Posterior cingulate gyrus (tissue), 11 donors: ENCODE results near the gene DUSP9.

Source experiments
- DNase-seq, 10 donors: peaks; one replicate each; pipeline versions ENCODE4 v3.0.0 to v3.0.0-alpha.2; 2020 to 2021; ENCODE audit warnings: mixed read lengths in 3 of 10
- intact Hi-C: fragments of 100-400 bp; cut with DNase I; formaldehyde crosslinking; loops from one replicate; pipeline ENCODE4 v1.15.1; 2023

Gene DUSP9

DNA sequence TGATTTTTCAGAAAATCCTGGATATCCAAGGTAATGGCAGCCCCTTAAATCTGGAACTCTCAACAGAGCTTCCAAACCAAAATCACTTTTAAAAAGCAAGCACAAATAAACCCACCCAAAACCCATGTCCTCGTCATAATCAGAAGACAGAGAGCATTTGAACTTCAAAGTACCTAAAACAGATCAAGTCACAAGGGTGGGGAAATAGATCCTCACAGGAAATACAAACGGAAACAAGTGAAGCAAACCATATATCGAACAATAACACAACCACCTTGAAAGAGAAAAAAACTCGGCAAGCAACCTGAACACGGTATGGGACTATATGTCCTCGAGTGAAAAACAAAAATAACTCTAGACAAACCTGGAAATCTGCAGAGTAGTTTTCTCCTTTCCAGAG lies 32.2 kb upstream of the DUSP9 start:
- intact Hi-C loops: loop anchor here (5.0 kb wide), 1 partner anchor 52 kb away; no protein-coding TSS in a partner anchor
- DNase-seq: no peak

GRCh38 chrX:153620576-153620975 lies 26.4 kb upstream of the DUSP9 start:
- peak in 1 of 10 donors; percentile 21 for DNase-seq
- intact Hi-C loops: no loop called here

GRCh38 chrX:153621949-153622598 lies 24.9 kb upstream of the DUSP9 start:
- peak in 1 of 10 donors; percentile 63 for DNase-seq

DNA sequence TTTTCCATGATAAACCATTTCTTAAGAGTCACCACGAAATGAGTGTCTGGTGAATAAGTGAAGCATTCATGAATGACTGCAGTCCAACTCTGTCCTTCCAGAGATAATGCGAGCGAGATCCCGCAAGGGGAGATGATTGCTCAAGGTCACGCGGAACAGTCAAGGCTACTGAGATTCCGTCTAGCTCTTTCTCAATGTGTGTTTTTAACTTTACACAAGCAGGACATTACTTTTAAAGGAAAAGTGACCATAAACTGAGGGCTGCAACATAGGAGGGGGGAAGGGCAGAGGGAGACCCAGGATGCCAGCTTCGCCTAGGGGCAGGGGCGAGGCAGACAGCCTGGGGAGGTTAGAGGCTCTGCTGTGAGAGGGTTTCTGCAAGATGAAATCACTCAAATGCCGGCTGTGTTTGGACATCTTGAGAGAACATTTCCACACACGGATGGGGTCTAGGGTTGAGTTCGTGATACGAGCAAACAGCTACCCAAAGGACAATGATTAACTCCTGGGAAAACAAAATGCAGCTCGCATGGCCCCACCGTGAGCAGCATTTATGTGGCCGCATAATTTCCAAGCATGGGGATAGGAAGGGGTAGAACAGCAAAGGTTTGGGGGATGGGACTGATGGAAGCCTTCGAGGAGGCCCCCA lies 24.2 kb upstream of the DUSP9 start:
- no peak for DNase-seq
- intact Hi-C loops: no loop called here

More at GRCh38 chrX:153621949-153622598, 24.9 kb upstream of the DUSP9 start:
- intact Hi-C loops: no loop called here

- intact Hi-C loops: no loop called here
- DNase-seq: peak in 3 of 10 donors; percentile 4 to 66 (median 64)
Observed at GRCh38 chrX:153623310-153624029, 23.5 kb upstream of the DUSP9 start.

DNA sequence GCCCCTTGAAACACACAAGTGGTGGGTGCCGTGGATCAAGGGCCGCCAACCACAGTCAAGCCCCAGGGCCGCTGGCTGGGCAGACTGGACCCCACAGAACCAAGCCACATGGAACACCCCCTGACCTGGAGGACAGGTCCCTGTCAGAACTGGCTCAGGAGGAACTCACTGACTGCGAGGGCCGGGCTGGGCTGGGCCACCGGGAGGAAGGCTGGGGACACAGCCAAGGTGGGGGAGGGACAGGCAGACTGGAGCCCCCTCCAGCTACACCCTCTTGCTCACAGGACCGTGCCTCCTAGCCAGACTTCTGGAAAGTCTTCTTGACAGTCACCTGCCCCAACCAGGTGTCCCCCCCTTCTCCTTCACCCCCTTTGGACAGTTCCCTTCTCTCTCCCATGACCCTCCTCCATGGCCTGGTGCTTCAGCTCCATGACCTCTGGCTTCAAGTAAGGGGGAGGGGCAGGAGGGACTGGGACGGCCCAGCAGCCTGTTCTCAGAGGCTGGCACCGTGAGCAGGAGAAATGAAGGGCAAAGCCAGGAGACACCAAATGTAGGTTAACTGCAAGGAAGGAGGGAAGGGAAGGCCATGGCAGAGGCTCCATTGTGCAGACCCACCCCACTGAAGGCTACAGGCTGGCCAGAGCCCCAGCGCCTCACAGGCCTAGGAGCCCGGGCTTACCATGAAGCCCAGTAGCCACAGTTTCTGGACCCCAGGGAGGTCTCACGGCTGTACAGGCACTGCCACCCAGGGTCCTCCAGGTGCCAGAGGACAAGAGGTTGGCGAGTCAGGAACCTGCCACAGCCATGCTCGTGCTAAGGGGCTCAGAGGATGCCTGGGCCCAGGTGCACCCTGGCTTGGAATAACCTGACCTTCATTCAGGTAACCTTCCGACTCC lies 22.6 kb upstream of the DUSP9 start:
- intact Hi-C loops: no loop called here
- DNase-seq: peak in 1 of 10 donors; percentile 65

DNA sequence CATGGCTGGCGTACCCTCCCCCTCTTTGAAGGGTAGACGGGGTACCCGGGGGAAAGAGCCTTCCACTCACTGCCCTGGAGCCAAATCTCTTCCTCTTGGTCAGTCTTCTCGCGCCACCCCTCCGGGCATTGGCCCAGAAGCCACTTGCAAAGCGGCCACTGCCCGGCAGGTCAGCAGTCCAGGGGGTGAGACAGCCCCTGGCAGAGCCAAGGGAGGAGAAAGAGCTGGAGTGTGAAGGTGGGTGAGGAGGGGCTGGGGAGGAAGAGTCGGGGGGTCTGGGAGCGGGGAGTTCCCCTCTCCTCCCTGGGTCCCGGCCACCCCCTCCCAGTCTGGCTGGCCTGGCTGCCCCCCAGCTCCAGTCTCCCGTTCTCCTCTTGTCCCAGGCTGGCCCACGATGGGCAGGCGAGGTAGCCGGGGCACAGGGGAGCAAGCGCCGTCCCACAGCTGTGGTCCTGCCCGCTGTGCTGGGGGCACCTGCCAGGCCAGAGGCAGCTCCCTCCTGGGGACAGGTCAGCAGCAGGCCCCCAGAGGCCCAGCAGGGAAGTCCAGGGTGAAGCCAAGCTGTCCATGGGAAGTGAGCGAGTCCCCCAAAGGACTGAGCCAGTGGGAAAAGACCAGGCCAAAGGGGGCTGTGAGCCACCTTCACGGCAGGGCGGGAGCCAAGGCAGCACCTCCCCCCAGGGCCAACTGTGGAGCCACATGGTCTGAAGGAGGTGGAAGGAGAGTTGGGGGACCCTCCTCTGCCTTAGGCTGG lies 21.6 kb upstream of the DUSP9 start:
- intact Hi-C loops: no loop called here
- DNase-seq: peak in 3 of 10 donors; percentile 10 to 79 (median 68)

- DNase-seq: peak in 3 of 10 donors; percentile 4 to 73 (median 54)
- intact Hi-C loops: no loop called here
Observed at GRCh38 chrX:153626025-153626633, 20.9 kb upstream of the DUSP9 start.

DNA sequence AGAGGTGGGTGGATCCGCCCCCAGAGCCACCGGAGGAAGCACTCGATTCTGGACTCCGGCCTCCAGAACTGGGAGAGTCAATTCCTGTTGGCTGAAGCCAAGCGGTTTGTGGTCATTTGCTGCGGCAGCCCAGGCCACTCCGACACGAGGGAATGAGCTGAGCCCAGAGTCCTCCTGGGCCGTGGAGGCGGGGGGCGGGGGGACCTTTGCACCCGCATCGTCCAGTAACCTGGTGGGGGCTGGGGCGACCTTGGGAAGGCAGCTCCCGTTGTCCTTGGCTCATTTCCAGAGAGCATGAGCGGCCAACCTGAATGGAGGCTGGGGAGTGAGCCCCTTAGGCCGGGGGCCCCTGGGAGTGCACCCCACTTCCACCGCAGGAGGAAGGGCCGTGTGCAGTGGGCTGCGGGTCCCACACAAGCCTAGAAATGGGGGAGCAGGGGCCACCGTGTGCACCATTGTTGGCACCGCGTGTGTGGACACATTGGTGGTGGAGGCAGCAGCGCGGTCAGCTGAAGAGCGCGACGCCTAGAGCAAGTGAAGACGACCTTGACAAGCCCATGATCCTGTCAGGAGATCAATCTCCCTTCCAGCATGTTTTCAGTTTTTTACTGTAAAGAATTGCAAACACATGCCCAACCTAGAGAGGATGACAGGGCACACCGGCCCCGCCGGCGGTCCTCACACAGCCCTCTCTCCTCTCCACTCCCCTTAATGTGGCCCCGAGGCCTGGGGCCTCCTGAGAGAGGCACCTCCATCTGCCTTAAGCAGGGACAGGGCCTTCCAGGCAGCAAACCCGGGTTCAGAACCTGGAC lies 19.9 kb upstream of the DUSP9 start:
- DNase-seq: peak in 3 of 10 donors; percentile 6 to 74 (median 62)
- intact Hi-C loops: no loop called here

DNA sequence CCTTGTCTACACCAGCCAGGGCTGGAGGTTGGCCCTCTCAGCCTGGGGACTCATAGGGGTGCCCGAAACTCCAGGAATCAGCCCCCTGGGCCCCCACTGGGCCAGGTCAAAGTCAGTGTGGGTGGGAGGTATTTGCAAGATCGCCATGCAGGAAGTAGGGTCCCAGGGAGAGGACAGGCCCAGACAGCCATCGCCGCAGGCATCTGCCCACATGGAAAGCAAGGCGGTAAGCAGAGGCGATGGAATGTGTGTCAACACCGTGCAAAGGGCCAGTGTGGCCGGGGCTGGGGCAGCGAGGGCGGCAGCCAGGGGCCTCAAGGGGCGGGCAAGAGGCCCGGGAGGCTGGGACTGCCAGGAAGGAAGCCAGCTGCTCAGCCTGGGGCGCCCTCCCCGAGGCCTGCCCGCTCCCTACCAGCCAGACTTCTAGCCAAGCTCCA lies 19.3 kb upstream of the DUSP9 start:
- peak in 3 of 10 donors; percentile 11 to 83 (median 80) for DNase-seq
- intact Hi-C loops: no loop called here

GRCh38 chrX:153628129-153628528 lies 18.9 kb upstream of the DUSP9 start:
- intact Hi-C loops: no loop called here
- DNase-seq: no peak

GRCh38 chrX:153628665-153629064 lies 18.3 kb upstream of the DUSP9 start:
- intact Hi-C loops: no loop called here

GRCh38 chrX:153631346-153631745 lies 15.7 kb upstream of the DUSP9 start:
- no peak for DNase-seq
- intact Hi-C loops: no loop called here

More at GRCh38 chrX:153628665-153629064, 18.3 kb upstream of the DUSP9 start:
- peak in 2 of 10 donors; percentile 48 to 74 for DNase-seq

DNA sequence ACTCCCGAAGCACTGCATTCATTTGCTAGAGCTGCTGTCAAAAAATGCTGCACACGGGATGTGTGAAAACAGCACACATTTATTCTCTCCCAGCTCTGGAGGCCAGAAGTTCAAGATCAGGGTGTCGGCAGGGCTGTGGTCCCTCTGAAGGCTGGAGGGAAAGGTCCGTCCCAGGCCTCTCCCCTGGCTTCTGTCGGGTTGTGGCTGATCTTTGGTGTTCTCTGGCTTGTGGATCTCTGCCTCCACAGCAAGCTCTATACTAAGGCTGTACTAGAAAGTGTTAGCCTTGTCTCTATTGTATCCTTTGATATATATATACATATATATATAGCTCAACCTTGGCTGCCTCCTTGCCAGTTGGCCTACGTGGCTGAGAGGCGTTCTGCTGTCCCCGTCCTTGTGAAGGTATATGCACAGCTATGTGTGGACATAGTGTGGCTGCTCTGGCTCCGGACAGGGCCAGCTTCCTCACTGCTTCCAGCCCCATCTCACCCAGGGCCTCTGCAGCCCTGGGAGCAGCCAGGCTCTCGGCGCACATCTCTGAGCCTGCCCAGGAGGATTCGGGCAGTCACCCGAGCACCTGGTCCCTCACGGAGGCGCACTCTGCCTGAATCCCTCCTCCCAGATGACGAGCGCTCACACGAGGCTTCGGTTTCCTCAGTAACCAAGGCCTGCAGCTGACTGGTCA lies 15.0 kb upstream of the DUSP9 start:
- DNase-seq: peak in 1 of 10 donors; percentile 67
- intact Hi-C loops: no loop called here

DNA sequence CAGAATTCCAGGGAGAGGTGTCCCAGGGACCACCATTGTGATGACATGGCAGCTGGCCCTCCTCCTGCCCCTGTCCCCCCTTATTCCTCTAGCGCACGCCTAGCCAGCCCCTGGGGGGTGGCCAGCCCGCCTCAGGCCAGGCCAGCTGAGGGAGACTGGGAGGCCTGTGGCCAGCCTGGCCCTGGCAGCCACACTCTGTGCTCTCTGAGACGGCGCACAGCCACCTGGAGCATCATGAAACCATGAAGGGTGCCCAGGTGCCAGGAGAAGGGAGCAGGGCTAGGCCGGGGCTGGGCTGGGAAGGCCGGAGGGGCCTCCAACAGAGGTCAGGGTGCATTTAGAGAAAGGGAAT lies 14.4 kb upstream of the DUSP9 start:
- DNase-seq: peak in 1 of 10 donors; percentile 73
- intact Hi-C loops: no loop called here

- peak in 2 of 10 donors; percentile 0 to 39 for DNase-seq
- intact Hi-C loops: no loop called here
Observed at GRCh38 chrX:153633048-153633447, 14.0 kb upstream of the DUSP9 start.

GRCh38 chrX:153633607-153634180 lies 13.3 kb upstream of the DUSP9 start:
- peak in 2 of 10 donors; percentile 62 to 64 for DNase-seq
- intact Hi-C loops: no loop called here
